ENCODE measurements around the gene ANKRD7.

The ANKRD7 gene, protein sequence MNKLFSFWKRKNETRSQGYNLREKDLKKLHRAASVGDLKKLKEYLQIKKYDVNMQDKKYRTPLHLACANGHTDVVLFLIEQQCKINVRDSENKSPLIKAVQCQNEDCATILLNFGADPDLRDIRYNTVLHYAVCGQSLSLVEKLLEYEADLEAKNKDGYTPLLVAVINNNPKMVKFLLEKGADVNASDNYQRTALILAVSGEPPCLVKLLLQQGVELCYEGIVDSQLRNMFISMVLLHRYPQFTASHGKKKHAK

GRCh38 chr7:118224521-118224920, at the start of gene ANKRD7:
Gene ANKRD7 (plus strand): TSS chr7:118224704. CDS start chr7:118224831, 127 bp downstream.
- no peak for DNase-seq

DNA sequence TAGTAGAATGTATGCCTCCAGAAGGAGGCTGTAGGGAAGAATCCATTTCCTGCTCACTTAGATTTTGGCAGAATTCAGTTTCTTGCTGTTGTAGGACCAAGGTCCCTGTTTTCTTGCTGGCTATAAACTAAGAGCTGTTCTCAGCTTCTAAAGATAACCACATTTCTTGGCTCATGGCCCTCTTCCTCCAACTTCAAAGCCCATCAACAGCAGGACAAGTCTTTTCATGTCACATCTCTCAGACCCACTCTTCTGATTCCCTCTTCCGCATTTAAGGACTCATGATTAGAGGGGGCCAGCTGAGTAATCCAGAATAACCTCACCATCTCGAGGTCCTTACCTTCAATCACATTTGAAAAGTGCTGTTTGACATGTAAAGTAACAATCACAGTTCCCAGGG, 48.8 kb upstream of the ANKRD7 start:
- DNase-seq: no peak

DNA sequence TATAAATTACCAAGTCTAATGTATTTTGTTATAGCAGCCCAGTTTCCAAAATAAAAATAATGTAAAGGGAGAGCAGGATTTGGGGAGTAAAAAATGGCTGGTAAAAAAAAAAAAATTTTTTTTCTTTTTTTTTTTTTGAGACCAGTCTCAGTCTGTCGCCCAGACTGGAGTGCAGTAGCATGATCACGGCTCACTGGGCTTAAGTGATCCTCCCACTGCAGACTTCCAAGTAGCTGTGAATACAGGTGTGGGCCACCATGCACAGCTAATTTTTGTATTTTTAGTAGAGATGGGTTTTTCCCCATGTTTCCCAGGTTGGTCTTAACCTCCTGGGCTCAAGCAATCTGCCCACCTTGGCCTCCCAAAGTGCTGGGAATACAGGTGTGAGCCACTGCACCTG, 45.3 kb upstream of the ANKRD7 start:
- DNase-seq: no peak

GRCh38 chr7:118182593-118183427, 41.7 kb upstream of the ANKRD7 start:
- DNase-seq: no peak

DNA sequence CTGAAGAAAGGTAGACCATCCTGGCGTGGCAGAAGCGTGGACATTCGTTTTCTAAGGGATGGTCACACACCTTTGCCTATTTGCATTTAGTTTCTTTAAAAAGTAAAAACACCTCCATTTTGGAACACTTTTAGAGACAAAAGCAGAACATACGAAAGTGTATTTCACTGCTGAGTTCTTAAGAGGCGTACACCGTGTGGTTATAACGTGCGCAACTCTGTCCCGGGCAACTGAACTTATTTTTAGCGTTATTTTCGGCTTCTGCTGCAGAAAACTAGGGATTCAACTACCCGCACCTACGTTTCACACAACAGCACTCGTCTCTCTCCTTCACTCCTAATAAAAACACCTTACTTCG, 41.1 kb upstream of the ANKRD7 start:
- DNase-seq: no peak

DNA sequence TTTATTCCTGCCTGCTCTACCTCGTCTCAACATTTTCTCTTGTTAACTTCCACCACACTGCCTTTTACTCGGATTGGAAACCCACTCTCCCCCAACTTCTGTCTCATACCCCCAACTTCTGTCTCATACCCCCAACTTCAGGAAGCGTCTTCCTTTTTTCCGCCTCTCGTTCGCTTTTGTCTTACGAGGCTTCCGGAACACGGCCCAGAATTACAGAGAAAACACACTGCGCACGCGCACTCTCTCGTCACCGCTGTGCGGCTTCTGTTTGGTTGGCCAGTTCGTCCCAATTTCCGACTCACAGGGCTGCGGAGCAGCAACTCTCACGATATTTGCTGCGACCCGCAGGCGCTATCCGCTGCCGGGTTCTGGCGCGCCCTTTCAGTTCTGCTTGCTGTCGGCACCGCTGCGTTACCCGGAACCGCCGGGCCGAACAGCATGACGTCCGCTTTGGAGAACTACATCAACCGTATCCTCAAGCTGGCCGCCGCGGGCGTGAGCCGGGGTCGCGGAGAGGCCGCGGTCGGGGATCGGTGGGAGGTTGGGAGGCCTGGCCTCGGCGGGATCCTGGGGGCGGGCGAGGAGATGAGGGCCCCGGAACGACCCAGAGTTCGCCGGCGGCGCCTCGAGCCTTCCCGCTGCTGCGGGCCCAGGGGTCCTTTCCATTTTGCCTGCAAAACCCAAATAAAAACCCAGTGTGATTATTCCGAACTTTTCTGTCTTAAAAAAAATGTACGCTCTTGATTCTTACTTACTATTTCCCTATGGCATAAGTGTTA, 40.5 kb upstream of the ANKRD7 start, which contains the start of gene LSM8:
TSS of gene LSM8 (plus strand) at position 379 of the 779 bp plus-strand sequence. CDS start at position 439, 60 bp downstream.
- peak; percentile 97 for DNase-seq

DNA sequence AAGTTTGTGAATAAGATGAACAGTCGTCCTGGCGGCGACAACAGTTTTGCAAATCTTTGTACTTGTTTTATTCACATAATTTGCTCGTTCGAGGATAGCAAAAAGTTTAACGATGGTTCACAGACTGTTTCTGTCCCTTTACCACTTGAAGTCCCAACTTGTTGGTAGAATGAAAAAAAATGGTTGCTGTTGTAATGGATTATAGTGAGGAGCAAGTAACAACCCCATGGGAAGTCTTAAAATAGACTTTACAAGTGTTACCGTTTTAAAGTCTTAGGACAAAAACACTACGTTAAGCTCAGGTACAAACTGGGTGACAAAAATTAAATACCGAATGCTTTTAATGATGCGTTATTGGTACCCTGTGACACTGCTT, 40.0 kb upstream of the ANKRD7 start:
- DNase-seq: no peak

GRCh38 chr7:118185163-118185860, 39.2 kb upstream of the ANKRD7 start:
- DNase-seq: no peak

DNA sequence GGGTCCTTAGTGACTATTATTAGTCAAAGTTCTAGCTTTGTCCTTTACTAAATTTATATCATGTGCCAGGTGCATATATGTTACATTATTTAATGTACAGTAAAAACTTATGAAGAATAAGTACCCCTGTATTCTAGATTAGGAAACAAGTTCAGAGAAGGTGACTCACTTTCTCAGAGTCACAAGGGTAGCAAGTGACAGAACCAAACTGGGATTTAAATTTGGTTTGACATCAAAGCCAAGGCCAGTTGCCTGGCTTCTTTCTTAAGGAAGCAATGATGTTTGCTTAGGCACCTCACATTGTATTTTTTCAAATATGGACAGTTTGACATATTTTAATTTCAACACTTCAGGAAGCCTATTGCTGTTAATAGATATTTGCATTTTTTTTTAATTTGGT, 38.0 kb upstream of the ANKRD7 start:
- DNase-seq: no peak

GRCh38 chr7:118194571-118194970, 29.9 kb upstream of the ANKRD7 start:
- no peak for DNase-seq

DNA sequence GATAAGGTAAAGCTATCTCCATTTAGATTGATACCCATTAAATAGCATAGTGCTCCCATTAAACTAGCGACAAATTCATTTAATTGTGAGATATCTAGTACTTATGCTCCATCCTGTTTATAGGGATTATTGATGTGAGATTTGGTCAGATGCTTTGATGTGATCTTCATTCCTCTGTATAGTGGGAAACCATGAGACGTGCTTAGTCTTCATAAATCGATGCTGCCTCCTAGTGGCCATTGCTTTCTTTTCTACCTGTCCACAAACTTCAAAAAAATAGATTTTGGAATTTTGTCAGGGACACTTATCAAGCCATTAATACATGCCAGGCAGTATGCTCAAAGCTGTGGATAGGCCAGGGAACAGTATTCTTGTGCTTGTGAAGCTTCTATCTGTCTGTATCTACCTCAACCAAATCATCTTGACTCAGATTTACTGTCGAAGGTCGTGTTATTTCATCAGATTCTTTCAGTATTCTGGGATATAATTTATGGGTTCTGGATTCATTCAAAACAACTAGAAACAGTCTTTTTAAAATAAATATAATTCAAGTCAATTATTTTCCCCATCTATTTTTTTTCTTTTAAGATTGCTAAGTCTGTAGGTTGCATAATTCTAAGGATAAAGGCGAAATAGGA, 28.5 kb upstream of the ANKRD7 start:
- peak; percentile 28 for DNase-seq

DNA sequence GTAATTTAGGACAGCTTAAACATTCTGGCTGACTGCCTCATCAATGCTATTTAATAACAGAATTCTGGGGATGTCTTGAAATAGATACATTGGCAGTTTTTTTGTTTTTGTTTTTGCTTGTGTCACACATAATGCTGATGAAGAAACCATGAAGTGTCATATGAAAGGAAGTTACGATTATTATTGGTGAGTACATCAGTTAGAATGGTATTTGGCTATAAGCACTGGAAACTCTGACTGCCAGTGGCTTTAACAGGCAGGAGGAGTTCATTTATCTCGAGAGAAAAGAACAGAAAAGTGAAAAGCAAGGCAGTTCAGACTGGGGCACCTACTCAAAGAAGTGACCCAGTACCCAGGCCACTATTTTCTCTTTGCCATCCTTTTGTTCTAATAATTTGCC, 22.4 kb upstream of the ANKRD7 start:
- DNase-seq: no peak

DNA sequence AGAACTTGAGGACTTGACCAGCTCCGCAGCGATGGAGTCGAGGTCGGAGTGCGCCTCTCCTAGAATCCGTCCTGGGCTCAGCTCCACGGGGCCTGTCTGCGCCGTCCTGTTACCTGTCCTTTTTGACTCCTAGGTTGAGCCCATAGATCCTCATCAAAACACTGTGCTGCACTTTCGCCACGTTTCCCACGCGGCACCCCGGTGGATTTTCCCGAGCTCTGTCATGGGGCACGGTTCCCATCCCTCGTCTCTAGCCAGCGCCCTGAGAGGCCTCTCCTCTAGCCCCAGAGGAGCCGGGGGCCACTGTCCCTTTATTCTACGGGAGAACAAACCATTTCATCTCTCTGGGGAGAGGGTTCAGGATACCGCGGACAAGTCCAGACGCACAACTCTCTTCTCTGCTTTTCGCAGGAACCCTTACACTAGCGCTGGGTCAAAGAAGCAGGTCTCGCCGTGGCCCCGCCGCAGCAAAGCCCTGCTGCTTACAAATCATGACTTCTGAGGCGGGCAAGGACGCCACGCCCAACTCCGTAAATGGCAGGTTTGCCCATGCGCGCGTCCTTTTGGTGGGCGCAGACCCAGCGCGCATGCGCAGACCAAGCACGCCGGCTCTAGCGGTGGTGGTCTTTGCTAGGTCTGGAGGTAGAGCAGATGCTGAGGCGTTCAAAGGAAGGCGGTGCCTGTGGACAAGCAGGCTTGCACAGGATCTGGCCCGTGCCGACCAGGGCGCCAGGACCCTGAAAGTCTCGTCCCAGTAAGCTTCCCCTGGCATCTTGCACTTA, 10.3 kb upstream of the ANKRD7 start:
- DNase-seq: peak; percentile 92

- no peak for DNase-seq
These were observed 9.7 kb upstream of the ANKRD7 start for GRCh38 chr7:118214833-118215182.

DNA sequence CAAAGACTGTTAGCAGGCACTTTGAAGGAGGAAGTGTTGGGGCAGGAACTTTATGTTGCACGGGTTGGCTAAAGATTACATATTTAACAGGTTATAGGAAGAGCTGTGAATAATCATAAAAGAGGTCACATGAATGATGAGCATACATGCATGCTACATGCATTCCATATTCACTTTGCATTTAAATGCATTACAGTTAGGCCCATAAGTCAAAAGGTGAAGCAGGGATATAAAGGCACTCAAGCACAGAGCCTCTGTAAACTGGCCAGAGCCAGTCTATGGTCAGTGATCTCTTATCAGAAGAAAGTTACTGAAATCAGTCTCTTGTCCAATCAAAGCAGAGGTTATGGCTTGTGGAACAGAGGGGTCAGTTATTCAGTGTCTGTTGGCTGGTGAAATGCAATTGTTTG, 7.3 kb upstream of the ANKRD7 start:
- no peak for DNase-seq

GRCh38 chr7:118218413-118219156, 5.9 kb upstream of the ANKRD7 start:
- no peak for DNase-seq

DNA sequence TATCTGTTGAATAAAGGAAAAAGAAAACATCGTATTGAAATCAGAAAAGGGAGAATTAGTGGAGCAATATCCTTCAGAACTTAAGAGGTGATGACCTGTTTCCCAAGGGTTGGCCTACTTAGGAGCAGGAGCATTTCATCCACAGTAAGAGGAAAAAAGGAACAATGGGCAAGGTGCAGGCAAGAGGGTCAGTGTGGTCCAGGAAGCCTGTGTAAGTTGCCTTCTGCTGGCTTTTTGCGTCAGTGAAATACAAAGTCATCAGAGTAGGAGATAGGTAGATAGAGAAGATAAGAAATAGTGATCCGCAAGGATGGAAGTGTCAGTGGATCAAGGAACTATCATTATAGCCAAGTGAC, 5.4 kb upstream of the ANKRD7 start:
- DNase-seq: no peak

DNA sequence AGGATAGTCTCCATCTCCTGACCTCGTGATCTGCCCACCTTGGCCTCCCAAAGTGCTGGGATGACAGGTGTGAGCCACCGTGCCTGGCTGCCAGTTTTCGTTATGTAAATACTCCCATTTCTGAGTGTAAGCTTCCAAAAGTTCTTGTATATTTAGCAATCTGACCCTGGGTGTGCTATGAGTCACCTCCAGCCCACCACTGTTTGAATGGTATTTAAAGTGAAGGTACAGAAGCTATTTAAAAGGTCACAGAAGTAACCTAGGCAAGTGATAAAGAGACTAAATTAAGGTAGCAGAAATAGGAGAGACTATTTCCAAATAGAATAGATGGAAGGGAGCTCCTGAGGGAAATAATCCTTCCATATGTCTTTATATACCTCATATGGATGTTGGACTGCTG, 3.9 kb upstream of the ANKRD7 start:
- no peak for DNase-seq

DNA sequence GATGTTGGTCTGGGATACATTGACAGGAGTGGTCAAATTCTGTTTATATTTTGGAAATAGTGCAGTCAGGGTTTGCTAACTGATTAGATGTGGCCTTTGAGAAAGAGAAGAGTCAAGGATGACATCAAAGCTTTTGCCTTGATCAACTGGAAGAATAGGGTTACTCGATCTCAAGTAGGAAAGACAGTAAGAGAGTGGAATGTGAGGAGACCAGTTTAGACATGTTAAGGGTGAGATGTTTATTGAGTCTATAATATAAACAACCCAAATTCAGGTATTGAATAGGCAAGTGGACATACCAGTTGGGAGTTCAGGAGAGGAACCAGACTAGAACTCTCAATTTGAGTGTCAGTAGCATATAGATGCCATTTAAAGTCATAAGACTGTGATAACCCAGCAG, 1.9 kb upstream of the ANKRD7 start:
- DNase-seq: no peak

DNA sequence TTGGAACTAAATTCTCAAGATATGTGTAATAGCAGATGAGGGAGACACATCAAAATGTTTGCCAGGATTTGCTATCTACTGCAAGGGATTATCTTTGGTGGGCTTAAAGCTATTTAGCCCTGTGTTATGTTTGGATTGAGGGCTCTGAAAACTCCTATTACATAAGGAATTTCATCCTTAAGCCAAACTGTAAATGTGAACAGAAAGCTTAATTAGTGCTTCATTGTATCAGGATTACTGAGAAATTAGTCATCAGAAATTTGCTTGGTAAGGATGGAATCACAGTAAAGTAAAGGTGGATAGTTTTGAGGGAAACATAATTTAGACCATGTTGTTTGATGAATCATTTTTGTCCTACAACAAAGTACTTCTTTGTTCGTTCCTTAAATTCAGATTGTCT, 8.3 kb downstream of the ANKRD7 start:
- DNase-seq: no peak

DNA sequence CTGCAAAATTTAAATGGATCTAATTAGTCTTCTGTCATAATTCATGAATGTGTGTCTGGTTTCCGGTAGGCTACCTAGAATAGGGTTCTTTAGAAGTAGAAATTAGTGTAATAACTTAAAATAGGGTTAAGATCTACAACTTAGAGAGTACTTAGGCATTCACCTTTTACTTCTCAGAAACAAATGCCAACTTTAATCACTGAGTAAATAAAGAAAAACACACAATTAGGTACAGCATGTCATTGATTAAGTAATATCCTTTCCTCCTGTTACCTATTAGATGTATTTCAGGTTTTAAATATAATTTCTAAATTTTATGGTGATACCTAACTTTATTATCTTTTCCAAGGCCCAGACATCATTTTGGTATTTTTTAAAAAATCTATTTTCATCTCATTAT, 9.3 kb downstream of the ANKRD7 start:
- DNase-seq: no peak

All from retina (tissue), 1 donor.